GM12878 (cell line): Measurements from ENCODE around the gene SLC25A11. TPM values are rescaled to one million over a fixed set of nuclear protein-coding genes. Genes with fewer than 3 reads are reported as not detected.
A peak's percentile ranks its signal among the peaks of the same experiment; 100 is the strongest.

Experiments
- ATAC-seq: fragments of 200-7000 bp; cut with Tn5 transposase; 3 replicates; pipeline ENCODE4 v1.9.1; 2020; ENCODE audit warnings: mild to moderate bottlenecking, moderate library complexity
- BruUV-seq: library from RNA; stranded (reverse); fragments of 400-500 nt; replicated peaks from 2 replicates; lab custom pipeline; 2021; lab: Mats Ljungman, UMichigan
- CTCF ChIA-PET: fragments of 300-600 bp; sonication (Branson Sonifier 250); formaldehyde crosslinking; extraction: SDS; loops from one replicate; lab custom pipeline; 2021; ENCODE audit warnings: inconsistent platforms; lab: Yijun Ruan, JAX
- POLR2A ChIA-PET: fragments of 350-600 bp; formaldehyde crosslinking; extraction: SDS; loops from one replicate; lab custom pipeline; 2021; ENCODE audit warnings: inconsistent platforms; lab: Charles Lee
- RAD21 ChIA-PET: fragments of 300-600 bp; sonication (Branson Sonifier 250); formaldehyde crosslinking; loops from one replicate; lab custom pipeline; 2023; ENCODE audit warnings: antibody characterized with exemption; ENCODE audit not compliant: unreplicated experiment; lab: Charles Lee
- SMC1A ChIA-PET: fragments of 300-600 bp; sonication (Branson Sonifier 250); formaldehyde crosslinking; loops from one replicate; lab custom pipeline; 2023; ENCODE audit not compliant: unreplicated experiment, uncharacterized antibody; lab: Charles Lee
- DNase-seq: peaks from one replicate; pipeline ENCODE4 v3.0.0-alpha.2; 2011; ENCODE audit warnings: low read depth, low spot score
- FAIRE-seq: peaks from 3 replicates; lab custom pipeline; 2011; peaks lifted over from hg19 to GRCh38; lab: Jason Lieb, UNC
- H2AFZ ChIP-seq: 2 replicates; pipeline ENCODE4 v1.6.0; 2011; ENCODE audit warnings: low read depth, low read length, control low read depth; ENCODE audit not compliant: control insufficient read depth
- H3K27ac ChIP-seq: 2 replicates; pipeline ENCODE4 v1.5.1; 2011; ENCODE audit warnings: control low read depth; ENCODE audit not compliant: control insufficient read depth, insufficient read depth
- H3K27me3 ChIP-seq, 2 experiments: replicated peaks in 1 of 2; 2 replicates each; pipeline versions ENCODE4 v1.6.0 to v1.6.1; 2011; ENCODE audit warnings: low read length in 1 of 2; ENCODE audit not compliant: control insufficient read depth in 2 of 2, insufficient read depth in 2 of 2
- H3K36me3 ChIP-seq, 2 experiments: 2 replicates each; pipeline ENCODE4 v1.5.1; 2011; ENCODE audit warnings: low read length in 1 of 2; ENCODE audit not compliant: control insufficient read depth in 2 of 2, insufficient read depth in 2 of 2
- H3K4me1 ChIP-seq: 2 replicates; pipeline ENCODE4 v1.6.1; 2011; ENCODE audit warnings: mild to moderate bottlenecking, low read length, moderate library complexity, mixed read lengths; ENCODE audit not compliant: control insufficient read depth, insufficient read depth
- H3K4me2 ChIP-seq: 2 replicates; pipeline ENCODE4 v1.6.0; 2011; ENCODE audit warnings: control low read depth; ENCODE audit not compliant: control insufficient read depth, insufficient read depth
- H3K4me3 ChIP-seq: fragments of 200-600 bp; sonication (generic); 2 replicates; pipeline ENCODE4 v1.5.1; 2016
- H3K79me2 ChIP-seq: 2 replicates; pipeline ENCODE4 v1.6.0; 2011; ENCODE audit warnings: low read length; ENCODE audit not compliant: control insufficient read depth, insufficient read depth
- H3K9ac ChIP-seq: 2 replicates; pipeline ENCODE4 v1.8.0; 2011; ENCODE audit warnings: low read length, control low read depth, mixed read lengths; ENCODE audit not compliant: control insufficient read depth, insufficient read depth
- H3K9me3 ChIP-seq: replicated peaks from 3 replicates; pipeline ENCODE4 v1.5.1; 2011; ENCODE audit warnings: mild to moderate bottlenecking, low read length; ENCODE audit not compliant: control insufficient read depth, insufficient read depth
- H4K20me1 ChIP-seq: 2 replicates; pipeline ENCODE4 v1.6.0; 2011; ENCODE audit not compliant: control insufficient read depth, insufficient read depth
- CREM ChIP-seq: IDR thresholded peaks from 2 replicates; pipeline ENCODE4 v1.6.1; 2014; ENCODE audit warnings: antibody characterized with exemption, low read depth
- KDM1A ChIP-seq: fragments of 200-600 bp; sonication (generic); IDR thresholded peaks from 2 replicates; pipeline ENCODE4 v1.6.1; 2016; ENCODE audit warnings: borderline replicate concordance
- MYC ChIP-seq: IDR thresholded peaks from 2 replicates; pipeline ENCODE4 v1.6.1; 2011; ENCODE audit warnings: mild to moderate bottlenecking, low read length, moderate library complexity, inconsistent platforms; ENCODE audit not compliant: insufficient read depth, insufficient replicate concordance, insufficient read length, severe bottlenecking
- NBN ChIP-seq: fragments of 450-650 bp; IDR thresholded peaks from 2 replicates; pipeline ENCODE4 v1.6.1; 2016
- POLR2AphosphoS5 ChIP-seq: IDR thresholded peaks from 2 replicates; pipeline ENCODE4 v1.6.1; 2011; ENCODE audit warnings: mild to moderate bottlenecking, low read length, inconsistent platforms
- SIX5 ChIP-seq: IDR thresholded peaks from 2 replicates; pipeline ENCODE4 v1.6.1; 2011; ENCODE audit warnings: mild to moderate bottlenecking, low read depth, low read length, moderate library complexity; ENCODE audit not compliant: severe bottlenecking
- SMC3 ChIP-seq: IDR thresholded peaks from 2 replicates; pipeline ENCODE4 v1.6.1; 2011; ENCODE audit warnings: low read length, improper control_type of control experiment, borderline replicate concordance
- STAT3 ChIP-seq: IDR thresholded peaks from 2 replicates; pipeline ENCODE4 v1.6.1; 2011; ENCODE audit warnings: low read depth, low read length, improper control_type of control experiment
- YY1 ChIP-seq: IDR thresholded peaks from 2 replicates; pipeline ENCODE4 v1.6.1; 2011; ENCODE audit warnings: low read depth, mild to moderate bottlenecking, low read length
- ZSCAN29 ChIP-seq: fragments of 450-650 bp; IDR thresholded peaks from 2 replicates; pipeline ENCODE4 v1.6.1; 2017; ENCODE audit warnings: mild to moderate bottlenecking, moderate library complexity
- WGBS: methylation state at CpG from one replicate; pipeline ENCODE4 v1.1.6; 2016; ENCODE audit warnings: low lambda C conversion rate; ENCODE audit not compliant: insufficient replicate concordance, insufficient coverage; ENCODE audit errors: missing lambda C conversion rate; 5-methylcytosine and 5-hydroxymethylcytosine counted together
- in situ Hi-C: fragments of 300-500 bp; cut with MboI; formaldehyde crosslinking; loops from 9 replicates; pipeline ENCODE4 v1.14.3; 2018; ENCODE audit warnings: mixed read lengths
- intact Hi-C: fragments of 100-400 bp; cut with micrococcal nuclease; formaldehyde crosslinking; loops from one replicate; pipeline ENCODE4 v1.14.2; 2022; ENCODE audit not compliant: unreplicated experiment
- polyA plus RNA-seq, 11 experiments: library from polyadenylated mRNA; depleted of rRNA in 4 of 11; unstranded in 6 of 11; stranded (reverse) in 5 of 11; fragments of >200 nt; fragmentation: Nextera tagmentation in 4 of 11; fragmentation: Illumina TruSeq in 1 of 11; extraction: Ambion mirVana in 4 of 11; extraction: Trizol in 1 of 11; gene quantifications; 1 replicate in 1 of 11; 2 replicates in 10 of 11; pipeline versions ENCODE4 v1.2.1 to v1.2.3, GENCODE V29; 2011 to 2016; ENCODE audit warnings: inconsistent platforms in 2 of 11, missing spikeins in 2 of 11, low read depth in 1 of 11
- total RNA-seq, 4 experiments: library from RNA; depleted of rRNA in 3 of 4; stranded (reverse); fragments of >200 nt in 3 of 4; fragmentation: Illumina TruSeq in 1 of 4; extraction: Trizol in 1 of 4; gene quantifications; 2 replicates each; pipeline versions ENCODE4 v1.2.1 to v1.2.3, GENCODE V29; 2013 to 2021
- TF ChIP-seq, protein P1 (sequence below): fragments of 450-650 bp; IDR thresholded peaks from 2 replicates; pipeline ENCODE4 v1.6.1; 2017; ENCODE audit warnings: mild to moderate bottlenecking
- TF ChIP-seq, protein P2 (sequence below): fragments of 450-650 bp; IDR thresholded peaks from 2 replicates; pipeline ENCODE4 v1.6.1; 2014; ENCODE audit warnings: mild to moderate bottlenecking
- TF ChIP-seq, protein P3 (sequence below): fragments of 450-650 bp; formaldehyde crosslinking; IDR thresholded peaks from 2 replicates; pipeline ENCODE4 v1.4.0; 2020; ENCODE audit warnings: mild to moderate bottlenecking, moderate library complexity
- TF ChIP-seq, protein P4 (sequence below): IDR thresholded peaks from 2 replicates; pipeline ENCODE4 v1.6.1; 2011; ENCODE audit warnings: borderline replicate concordance, low read depth, mild to moderate bottlenecking, moderate library complexity, mixed read lengths, low read length; ENCODE audit not compliant: insufficient read depth; ENCODE audit errors: extremely low read length

Gene SLC25A11
- total and polyA plus RNA-seq, 10 of the 15 experiments (the other 5 are each of a cell fraction or from before 2014, with no cell fraction given), result 5.8 to 142 (median 65.0) TPM

DNA sequence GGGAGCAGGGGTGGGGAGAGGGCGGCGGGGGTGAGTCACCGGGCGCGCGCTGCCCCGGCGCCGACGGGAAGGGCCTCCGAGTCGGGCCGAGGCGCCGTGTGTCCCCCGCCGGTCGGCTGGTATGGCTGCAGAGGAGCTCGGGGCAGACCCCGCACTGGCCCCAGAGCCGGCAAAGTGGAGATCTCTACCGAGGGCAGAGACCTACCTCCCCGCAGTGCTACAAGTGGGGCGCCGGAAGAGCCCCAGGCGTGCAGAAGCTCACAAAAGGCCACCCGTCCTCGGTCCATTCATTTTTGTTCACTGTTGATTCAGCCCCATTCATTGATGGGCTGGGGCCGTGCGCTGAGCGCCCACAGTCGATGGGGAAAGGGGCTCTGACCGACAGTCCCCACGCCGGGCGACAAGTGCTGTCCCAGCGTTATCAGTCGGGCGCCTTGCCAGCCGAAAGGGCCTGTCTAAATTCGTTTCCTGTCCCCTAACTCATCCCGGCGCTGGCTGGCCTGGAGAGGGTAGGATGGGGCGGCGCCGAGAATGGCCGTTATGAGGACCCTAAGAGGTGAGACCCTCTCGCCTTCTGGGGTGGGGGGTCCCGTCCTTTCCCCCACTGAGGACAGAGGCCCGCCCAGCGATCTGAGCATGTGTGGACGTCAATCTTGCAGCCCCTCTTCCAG lies 10.4 kb upstream of the SLC25A11 start:
- ChIA-PET POLR2A (interaction anchor here (1.0 to 17.5 kb wide), 4 partner anchors 10 to 15 kb away, joined by 3 to 272 read pairs (median 6); partner anchors contain the start of genes RNF167, SLC25A11 and SPAG7), CTCF (interaction anchor here (1.6 to 3.4 kb wide), 5 partner anchors 11 to 112 kb away, joined by 4 to 23 read pairs (median 8); partner anchors contain the start of genes RNF167, SLC25A11 and SPAG7), RAD21 (interaction anchor here (2.0 to 9.8 kb wide), 2 partner anchors 10 to 15 kb away, joined by 7 to 73 read pairs; partner anchors contain the start of genes RNF167, SLC25A11 and SPAG7), SMC1A (interaction anchor here (3.2 kb wide), 1 partner anchor 16 kb away, joined by 24 read pairs; the partner anchor contains the start of gene SPAG7)
- Histone ChIP-seq H3K79me2 (peaks cover 46% of the 10 kb centered on the region), H3K27ac (peak overlapping the region; percentile 85), H2AFZ (peak overlapping the region; percentile 72), H3K4me3 (peak overlapping the region; percentile 72), H3K4me1 (peaks cover 20% of the 10 kb centered on the region), H3K9ac (peak overlapping the region; percentile 97), H3K27me3 (no peaks in the 10 kb centered on the region), H3K4me2 (peak overlapping the region; percentile 93), H3K9me3 (no peaks in the 10 kb centered on the region), H3K36me3 (peaks cover 10 to 12% of the 10 kb centered on the region in 2 experiments), H4K20me1 (peaks cover 5% of the 10 kb centered on the region; the same call in 1 of the 2 replicates)
- DNase-seq, result no peak
- in situ Hi-C loops (no loop called here), intact Hi-C loops (no loop called here)
- under 1% methylated on average over 42 of the region's 52 CpGs for WGBS
- BruUV-seq, result TSS peak; percentile 60
- FAIRE-seq, result no peak
- peak; percentile 19 for ATAC-seq
- TF ChIP-seq, protein P1, sequence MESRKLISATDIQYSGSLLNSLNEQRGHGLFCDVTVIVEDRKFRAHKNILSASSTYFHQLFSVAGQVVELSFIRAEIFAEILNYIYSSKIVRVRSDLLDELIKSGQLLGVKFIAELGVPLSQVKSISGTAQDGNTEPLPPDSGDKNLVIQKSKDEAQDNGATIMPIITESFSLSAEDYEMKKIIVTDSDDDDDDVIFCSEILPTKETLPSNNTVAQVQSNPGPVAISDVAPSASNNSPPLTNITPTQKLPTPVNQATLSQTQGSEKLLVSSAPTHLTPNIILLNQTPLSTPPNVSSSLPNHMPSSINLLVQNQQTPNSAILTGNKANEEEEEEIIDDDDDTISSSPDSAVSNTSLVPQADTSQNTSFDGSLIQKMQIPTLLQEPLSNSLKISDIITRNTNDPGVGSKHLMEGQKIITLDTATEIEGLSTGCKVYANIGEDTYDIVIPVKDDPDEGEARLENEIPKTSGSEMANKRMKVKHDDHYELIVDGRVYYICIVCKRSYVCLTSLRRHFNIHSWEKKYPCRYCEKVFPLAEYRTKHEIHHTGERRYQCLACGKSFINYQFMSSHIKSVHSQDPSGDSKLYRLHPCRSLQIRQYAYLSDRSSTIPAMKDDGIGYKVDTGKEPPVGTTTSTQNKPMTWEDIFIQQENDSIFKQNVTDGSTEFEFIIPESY, result no peak
- TF ChIP-seq SMC3 (no peak), POLR2AphosphoS5 (peak; percentile 72), CREM (no peak), STAT3 (no peak), MYC (no peak), NBN (no peak), KDM1A (no peak), YY1 (no peak), ZSCAN29 (no peak), SIX5 (no peak)
- TF ChIP-seq, protein P2, sequence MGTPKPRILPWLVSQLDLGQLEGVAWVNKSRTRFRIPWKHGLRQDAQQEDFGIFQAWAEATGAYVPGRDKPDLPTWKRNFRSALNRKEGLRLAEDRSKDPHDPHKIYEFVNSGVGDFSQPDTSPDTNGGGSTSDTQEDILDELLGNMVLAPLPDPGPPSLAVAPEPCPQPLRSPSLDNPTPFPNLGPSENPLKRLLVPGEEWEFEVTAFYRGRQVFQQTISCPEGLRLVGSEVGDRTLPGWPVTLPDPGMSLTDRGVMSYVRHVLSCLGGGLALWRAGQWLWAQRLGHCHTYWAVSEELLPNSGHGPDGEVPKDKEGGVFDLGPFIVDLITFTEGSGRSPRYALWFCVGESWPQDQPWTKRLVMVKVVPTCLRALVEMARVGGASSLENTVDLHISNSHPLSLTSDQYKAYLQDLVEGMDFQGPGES, result no peak
- TF ChIP-seq, protein P3, sequence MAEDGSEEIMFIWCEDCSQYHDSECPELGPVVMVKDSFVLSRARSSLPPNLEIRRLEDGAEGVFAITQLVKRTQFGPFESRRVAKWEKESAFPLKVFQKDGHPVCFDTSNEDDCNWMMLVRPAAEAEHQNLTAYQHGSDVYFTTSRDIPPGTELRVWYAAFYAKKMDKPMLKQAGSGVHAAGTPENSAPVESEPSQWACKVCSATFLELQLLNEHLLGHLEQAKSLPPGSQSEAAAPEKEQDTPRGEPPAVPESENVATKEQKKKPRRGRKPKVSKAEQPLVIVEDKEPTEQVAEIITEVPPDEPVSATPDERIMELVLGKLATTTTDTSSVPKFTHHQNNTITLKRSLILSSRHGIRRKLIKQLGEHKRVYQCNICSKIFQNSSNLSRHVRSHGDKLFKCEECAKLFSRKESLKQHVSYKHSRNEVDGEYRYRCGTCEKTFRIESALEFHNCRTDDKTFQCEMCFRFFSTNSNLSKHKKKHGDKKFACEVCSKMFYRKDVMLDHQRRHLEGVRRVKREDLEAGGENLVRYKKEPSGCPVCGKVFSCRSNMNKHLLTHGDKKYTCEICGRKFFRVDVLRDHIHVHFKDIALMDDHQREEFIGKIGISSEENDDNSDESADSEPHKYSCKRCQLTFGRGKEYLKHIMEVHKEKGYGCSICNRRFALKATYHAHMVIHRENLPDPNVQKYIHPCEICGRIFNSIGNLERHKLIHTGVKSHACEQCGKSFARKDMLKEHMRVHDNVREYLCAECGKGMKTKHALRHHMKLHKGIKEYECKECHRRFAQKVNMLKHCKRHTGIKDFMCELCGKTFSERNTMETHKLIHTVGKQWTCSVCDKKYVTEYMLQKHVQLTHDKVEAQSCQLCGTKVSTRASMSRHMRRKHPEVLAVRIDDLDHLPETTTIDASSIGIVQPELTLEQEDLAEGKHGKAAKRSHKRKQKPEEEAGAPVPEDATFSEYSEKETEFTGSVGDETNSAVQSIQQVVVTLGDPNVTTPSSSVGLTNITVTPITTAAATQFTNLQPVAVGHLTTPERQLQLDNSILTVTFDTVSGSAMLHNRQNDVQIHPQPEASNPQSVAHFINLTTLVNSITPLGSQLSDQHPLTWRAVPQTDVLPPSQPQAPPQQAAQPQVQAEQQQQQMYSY (CRISPR knock-in tag), result no peak
- TF ChIP-seq, protein P4, sequence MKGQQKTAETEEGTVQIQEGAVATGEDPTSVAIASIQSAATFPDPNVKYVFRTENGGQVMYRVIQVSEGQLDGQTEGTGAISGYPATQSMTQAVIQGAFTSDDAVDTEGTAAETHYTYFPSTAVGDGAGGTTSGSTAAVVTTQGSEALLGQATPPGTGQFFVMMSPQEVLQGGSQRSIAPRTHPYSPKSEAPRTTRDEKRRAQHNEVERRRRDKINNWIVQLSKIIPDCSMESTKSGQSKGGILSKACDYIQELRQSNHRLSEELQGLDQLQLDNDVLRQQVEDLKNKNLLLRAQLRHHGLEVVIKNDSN, result no peak
